Kidney epithelial cell (primary cell): ENCODE measurements around the gene MBNL2. TPM values are rescaled to one million over a fixed set of nuclear protein-coding genes. Genes with fewer than 3 reads are reported as not detected.

Experiments
- DNase-seq: peaks from one replicate; pipeline ENCODE4 v3.0.0-alpha.2; 2010; ENCODE audit warnings: low read depth
- H3K27me3 ChIP-seq: 2 replicates; pipeline ENCODE4 v1.6.0; 2011; ENCODE audit warnings: low read length; ENCODE audit not compliant: control insufficient read depth, insufficient read depth
- H3K36me3 ChIP-seq: 2 replicates; pipeline ENCODE4 v1.5.1; 2011; ENCODE audit warnings: low read length; ENCODE audit not compliant: control insufficient read depth, insufficient read depth
- H3K4me3 ChIP-seq: 2 replicates; pipeline ENCODE4 v1.5.1; 2011; ENCODE audit warnings: low read depth, mild to moderate bottlenecking, control low read depth, low read length
- total RNA-seq: library from RNA; depleted of rRNA; stranded (reverse); fragments of >200 nt; gene quantifications from 2 replicates; pipeline ENCODE4 v1.2.3, GENCODE V29; 2015
- TF ChIP-seq, protein P1 (sequence below): IDR thresholded peaks from 2 replicates; pipeline ENCODE4 v1.5.1; 2011; ENCODE audit warnings: mild to moderate bottlenecking, moderate library complexity, low read length, control low read depth, inconsistent platforms; ENCODE audit not compliant: insufficient read depth, poor library complexity, severe bottlenecking

MBNL2 gene
- total RNA-seq, 1 donor from 2014 or later = 42.4 TPM

DNA sequence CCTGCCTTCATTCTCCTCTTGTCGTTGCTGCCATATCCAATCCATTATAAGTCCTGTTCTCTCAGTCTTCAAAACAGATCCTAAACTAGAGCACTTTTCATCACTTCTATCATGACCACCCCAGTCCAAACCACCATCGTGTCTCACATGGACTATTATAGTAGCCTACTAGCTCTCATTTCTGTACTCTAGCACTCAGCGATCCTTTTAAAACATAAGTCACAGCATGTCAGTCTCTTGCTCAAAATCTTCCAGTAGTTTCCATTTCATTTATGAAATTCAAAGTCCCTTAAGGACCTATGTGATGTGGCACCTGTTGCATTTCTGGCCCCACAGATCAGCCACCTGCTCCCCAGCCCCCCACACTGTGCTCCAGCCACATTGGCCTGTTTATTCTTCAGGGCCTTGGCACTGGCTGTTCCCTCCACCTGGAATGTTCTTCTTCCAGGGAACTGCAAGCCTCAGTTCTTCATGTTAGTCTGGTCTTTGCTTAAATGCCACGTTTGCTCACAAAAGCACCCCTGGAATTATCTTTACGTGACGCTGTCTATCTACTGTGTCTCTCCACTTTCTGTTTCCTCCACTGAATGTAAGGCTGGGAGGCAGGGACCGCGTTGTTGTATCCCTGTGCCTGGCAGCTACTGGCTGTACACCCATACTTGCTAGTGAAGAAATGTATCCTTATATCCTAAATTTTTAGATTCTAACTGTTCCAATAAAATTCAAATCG lies 64.3 kb downstream of the MBNL2 start:
- TF ChIP-seq, protein P1, sequence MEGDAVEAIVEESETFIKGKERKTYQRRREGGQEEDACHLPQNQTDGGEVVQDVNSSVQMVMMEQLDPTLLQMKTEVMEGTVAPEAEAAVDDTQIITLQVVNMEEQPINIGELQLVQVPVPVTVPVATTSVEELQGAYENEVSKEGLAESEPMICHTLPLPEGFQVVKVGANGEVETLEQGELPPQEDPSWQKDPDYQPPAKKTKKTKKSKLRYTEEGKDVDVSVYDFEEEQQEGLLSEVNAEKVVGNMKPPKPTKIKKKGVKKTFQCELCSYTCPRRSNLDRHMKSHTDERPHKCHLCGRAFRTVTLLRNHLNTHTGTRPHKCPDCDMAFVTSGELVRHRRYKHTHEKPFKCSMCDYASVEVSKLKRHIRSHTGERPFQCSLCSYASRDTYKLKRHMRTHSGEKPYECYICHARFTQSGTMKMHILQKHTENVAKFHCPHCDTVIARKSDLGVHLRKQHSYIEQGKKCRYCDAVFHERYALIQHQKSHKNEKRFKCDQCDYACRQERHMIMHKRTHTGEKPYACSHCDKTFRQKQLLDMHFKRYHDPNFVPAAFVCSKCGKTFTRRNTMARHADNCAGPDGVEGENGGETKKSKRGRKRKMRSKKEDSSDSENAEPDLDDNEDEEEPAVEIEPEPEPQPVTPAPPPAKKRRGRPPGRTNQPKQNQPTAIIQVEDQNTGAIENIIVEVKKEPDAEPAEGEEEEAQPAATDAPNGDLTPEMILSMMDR = no peak
- Histone ChIP-seq H3K36me3 (no peaks in the 10 kb centered on the region), H3K4me3 (no peak overlapping the region), H3K27me3 (no peaks in the 10 kb centered on the region)
- DNase-seq = no peak

DNA sequence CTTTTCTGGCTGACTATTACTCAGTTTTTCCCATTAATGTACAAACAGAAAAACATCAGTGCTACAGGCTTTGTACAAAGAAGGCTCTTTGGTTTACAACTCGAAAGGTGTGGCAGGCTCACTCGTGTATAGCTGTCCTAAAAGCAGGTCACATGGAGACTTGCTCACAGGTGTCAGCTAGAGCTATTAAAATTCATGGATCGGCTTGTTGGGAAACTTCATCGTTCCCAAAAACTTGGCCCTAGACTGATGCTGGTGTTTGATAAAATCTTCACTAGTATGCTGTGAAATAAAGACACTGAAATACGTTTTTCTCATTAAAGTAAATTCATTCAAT lies 64.9 kb downstream of the MBNL2 start:
- Histone ChIP-seq H3K4me3 (no peak overlapping the region), H3K36me3 (no peaks in the 10 kb centered on the region), H3K27me3 (no peaks in the 10 kb centered on the region)
- TF ChIP-seq, protein P1 = no peak
- DNase-seq = no peak

DNA sequence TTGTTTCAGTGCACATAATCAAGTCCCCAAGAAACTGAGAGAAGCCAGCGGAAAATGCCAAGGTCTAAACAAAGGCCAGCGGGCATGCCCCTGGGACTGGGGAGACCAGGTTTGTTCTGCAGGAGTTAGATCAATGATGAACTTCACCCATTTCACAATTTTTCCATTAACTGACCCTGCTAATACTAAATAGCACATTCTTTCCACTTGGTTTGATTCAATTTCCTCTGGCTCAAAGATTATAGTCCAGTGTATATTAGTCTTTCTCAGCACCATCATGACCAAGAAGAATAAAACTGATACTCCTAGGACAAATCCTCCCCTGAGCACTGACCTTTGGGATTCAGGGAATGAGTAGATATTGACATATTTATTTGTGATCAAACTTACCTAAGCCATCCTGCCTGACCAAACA lies 66.4 kb downstream of the MBNL2 start:
- no peaks in the 10 kb centered on the region for H3K27me3 ChIP-seq
- TF ChIP-seq, protein P1 = no peak
- no peak for DNase-seq

DNA sequence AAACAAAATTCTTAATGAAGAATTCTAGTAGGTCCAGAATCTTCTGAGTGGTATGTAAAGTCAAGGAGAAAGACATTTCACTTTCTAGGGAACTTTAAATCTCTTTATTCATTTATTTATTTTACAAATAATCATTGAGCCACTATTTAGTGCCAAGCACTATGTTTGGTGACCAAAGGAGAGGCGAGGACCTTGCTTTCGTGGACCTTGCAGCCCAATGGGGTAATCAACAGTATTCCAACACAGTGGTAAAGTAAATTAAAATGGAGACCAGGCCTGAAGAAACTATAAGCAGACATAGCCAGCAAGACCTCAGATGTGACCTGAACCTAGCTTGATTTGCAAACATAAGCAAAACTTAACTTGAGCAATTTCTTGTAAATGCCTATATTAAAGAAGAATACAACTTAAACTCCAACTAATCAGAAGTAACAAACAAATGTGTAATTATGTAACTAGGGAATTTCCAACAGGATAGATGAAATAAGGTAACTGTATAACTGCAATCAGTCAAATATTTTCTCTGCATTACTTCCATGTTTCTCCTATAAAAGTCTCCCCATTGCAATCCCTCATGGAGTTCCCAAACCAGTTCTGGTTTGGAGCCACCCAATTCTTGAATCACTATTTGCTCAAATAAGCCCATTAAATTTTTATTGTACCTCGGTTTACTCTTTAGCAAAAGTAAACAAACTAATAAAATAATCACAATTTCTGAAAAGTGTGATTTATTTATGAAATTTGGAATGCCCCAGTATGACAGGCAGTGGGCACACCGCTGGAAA lies 67.6 kb downstream of the MBNL2 start:
- TF ChIP-seq, protein P1 = no peak
- H3K27me3 ChIP-seq = no peaks in the 10 kb centered on the region
- no peak for DNase-seq
- H3K36me3 ChIP-seq = no peaks in the 10 kb centered on the region
- no peak overlapping the region for H3K4me3 ChIP-seq

More for the DNA sequence above, 66.4 kb downstream of the MBNL2 start:
- Histone ChIP-seq H3K36me3 (no peaks in the 10 kb centered on the region), H3K4me3 (no peak overlapping the region)

DNA sequence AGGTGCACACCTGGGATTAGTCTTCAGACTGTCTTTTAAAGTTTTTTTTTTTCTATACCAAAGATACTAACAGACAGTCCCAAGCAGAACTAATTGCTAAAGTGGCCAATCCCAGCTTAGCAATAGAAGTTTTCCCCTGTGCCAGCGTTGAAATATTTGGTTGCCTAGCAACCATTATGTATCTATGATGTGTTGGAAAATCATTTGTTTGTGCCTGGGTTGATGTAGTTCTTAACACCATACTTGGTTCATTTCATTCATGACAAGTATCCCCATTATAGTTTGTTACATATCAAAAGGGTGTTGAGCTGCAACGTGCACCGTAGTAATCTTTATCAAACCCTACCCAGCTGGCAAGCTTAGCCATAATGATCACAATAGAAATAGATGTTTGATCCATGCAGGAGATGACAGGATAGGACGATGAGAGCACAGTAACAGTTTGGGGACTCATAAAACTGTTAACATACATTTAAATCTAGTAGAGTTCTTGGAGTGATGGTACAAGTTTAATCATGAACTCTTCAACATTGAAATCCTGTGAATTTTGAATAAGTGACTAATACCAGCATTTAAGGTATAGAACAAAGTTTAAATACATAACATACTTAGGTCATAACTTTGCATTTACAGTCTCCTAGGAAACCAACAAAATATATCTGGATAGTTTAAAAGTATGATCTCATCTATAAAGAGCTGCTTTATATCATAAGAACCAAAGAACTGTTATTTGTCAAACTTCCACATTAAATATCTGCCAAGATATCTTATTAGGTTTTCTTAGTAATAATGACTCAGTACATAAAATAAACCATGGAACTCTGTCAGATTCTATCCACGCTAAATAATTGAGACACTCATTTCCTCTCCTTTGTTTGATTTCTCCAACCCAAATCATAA lies 73.4 kb downstream of the MBNL2 start:
- no peaks in the 10 kb centered on the region for H3K27me3 ChIP-seq
- TF ChIP-seq, protein P1 = no peak
- H3K4me3 ChIP-seq = no peak overlapping the region
- no peak for DNase-seq
- H3K36me3 ChIP-seq = no peaks in the 10 kb centered on the region
